Neuronal stem cell (in vitro differentiated cells): ENCODE measurements around the gene DCUN1D1.

ENCODE experiments used
- DNase-seq: peaks from one replicate; pipeline ENCODE4 v3.0.0-alpha.2; 2013; ENCODE audit warnings: low spot score
- H2AFZ ChIP-seq: one replicate; pipeline ENCODE4 v1.6.1; 2013; ENCODE audit warnings: mild to moderate bottlenecking, low read length, inconsistent platforms
- H2AK5ac ChIP-seq: 2 replicates; pipeline ENCODE4 v1.6.1; 2013; ENCODE audit warnings: low read depth, mild to moderate bottlenecking, inconsistent platforms, low read length, moderate library complexity, mixed read lengths
- H2BK120ac ChIP-seq: 2 replicates; pipeline ENCODE4 v1.6.1; 2013; ENCODE audit warnings: low read depth, mild to moderate bottlenecking, inconsistent platforms, low read length, moderate library complexity, mixed read lengths
- H2BK12ac ChIP-seq: one replicate; pipeline ENCODE4 v1.6.1; 2013; ENCODE audit warnings: low read length, inconsistent platforms
- H2BK15ac ChIP-seq: 2 replicates; pipeline ENCODE4 v1.6.1; 2013; ENCODE audit warnings: mild to moderate bottlenecking, low read length, inconsistent platforms, mixed read lengths
- H2BK5ac ChIP-seq: one replicate; pipeline ENCODE4 v1.6.1; 2013; ENCODE audit warnings: inconsistent platforms, mild to moderate bottlenecking, low read length, moderate library complexity
- H3K14ac ChIP-seq: one replicate; pipeline ENCODE4 v1.6.1; 2013; ENCODE audit warnings: low read length, inconsistent platforms
- H3K18ac ChIP-seq: 2 replicates; pipeline ENCODE4 v1.6.1; 2013; ENCODE audit warnings: low read length, inconsistent platforms
- H3K23ac ChIP-seq: 2 replicates; pipeline ENCODE4 v1.6.1; 2013; ENCODE audit warnings: low read depth, mild to moderate bottlenecking, mixed read lengths, low read length, inconsistent platforms; ENCODE audit not compliant: poor library complexity
- H3K27ac ChIP-seq: replicated peaks from 3 replicates; pipeline ENCODE4 v1.5.1; 2013; ENCODE audit warnings: low read length, inconsistent platforms
- H3K27me3 ChIP-seq, 3 experiments: 2 replicates each; pipeline ENCODE4 v1.6.1; 2013; ENCODE audit warnings: low read length in 3 of 3, mild to moderate bottlenecking in 2 of 3, inconsistent platforms in 1 of 3, low read depth in 1 of 3, mixed read lengths in 1 of 3, moderate library complexity in 1 of 3; ENCODE audit not compliant: control insufficient read depth in 3 of 3, insufficient read depth in 3 of 3
- H3K36me3 ChIP-seq, 2 donors: replicated peaks in 1 of 2; 2 replicates each; pipeline ENCODE4 v1.6.1; 2013; ENCODE audit warnings: low read length in 2 of 2; ENCODE audit not compliant: control insufficient read depth in 2 of 2, insufficient read depth in 2 of 2
- H3K4ac ChIP-seq: 2 replicates; pipeline ENCODE4 v1.6.1; 2013; ENCODE audit warnings: inconsistent platforms, mild to moderate bottlenecking, low read length, moderate library complexity
- H3K4me1 ChIP-seq, 2 donors: 1 replicate in 1 of 2; 2 replicates in 1 of 2; pipeline ENCODE4 v1.6.1; 2013; ENCODE audit warnings: low read length in 2 of 2, low read depth in 1 of 2; ENCODE audit not compliant: control insufficient read depth in 2 of 2, insufficient read depth in 1 of 2
- H3K4me2 ChIP-seq: one replicate; pipeline ENCODE4 v1.6.1; 2013; ENCODE audit warnings: mild to moderate bottlenecking, low read length, inconsistent platforms; ENCODE audit not compliant: insufficient read depth, poor library complexity, severe bottlenecking
- H3K4me3 ChIP-seq, 2 donors: 2 replicates each; pipeline ENCODE4 v1.5.1; 2013; ENCODE audit warnings: low read length in 2 of 2, mild to moderate bottlenecking in 2 of 2, inconsistent platforms in 1 of 2, moderate library complexity in 1 of 2
- H3K79me1 ChIP-seq: one replicate; pipeline ENCODE4 v1.6.1; 2013; ENCODE audit warnings: low read depth, mild to moderate bottlenecking, inconsistent platforms, low read length, moderate library complexity
- H3K9ac ChIP-seq: one replicate; pipeline ENCODE4 v1.6.1; 2013; ENCODE audit warnings: mild to moderate bottlenecking, low read depth, low read length, inconsistent platforms; ENCODE audit not compliant: poor library complexity
- H3K9me3 ChIP-seq, 2 donors: replicated peaks in 1 of 2; 2 replicates each; pipeline versions ENCODE3 to v1.6.1; 2013; ENCODE audit warnings: low read length in 2 of 2, mild to moderate bottlenecking in 2 of 2, inconsistent platforms in 1 of 2, low read depth in 1 of 2, mixed read lengths in 1 of 2, moderate library complexity in 1 of 2; ENCODE audit not compliant: control insufficient read depth in 2 of 2, insufficient read depth in 1 of 2
- H4K8ac ChIP-seq: one replicate; pipeline ENCODE4 v1.6.1; 2013; ENCODE audit warnings: low read depth, mild to moderate bottlenecking, inconsistent platforms, low read length, moderate library complexity
- H4K91ac ChIP-seq: one replicate; pipeline ENCODE4 v1.6.1; 2013; ENCODE audit warnings: low read length, low read depth, mild to moderate bottlenecking, inconsistent platforms; ENCODE audit not compliant: poor library complexity
- WGBS, 2 donors: extraction: QIAGEN DNeasy Blood & Tissue Kit; methylation state at CpG; one replicate each; pipeline ENCODE4 v1.1.7; 2013; ENCODE audit warnings: missing lambda C conversion rate in 2 of 2, mixed read lengths in 1 of 2; ENCODE audit not compliant: insufficient read length in 2 of 2, insufficient replicate concordance in 1 of 2; ENCODE audit errors: extremely low coverage in 2 of 2; 5-methylcytosine and 5-hydroxymethylcytosine counted together

The DCUN1D1 gene

DNA sequence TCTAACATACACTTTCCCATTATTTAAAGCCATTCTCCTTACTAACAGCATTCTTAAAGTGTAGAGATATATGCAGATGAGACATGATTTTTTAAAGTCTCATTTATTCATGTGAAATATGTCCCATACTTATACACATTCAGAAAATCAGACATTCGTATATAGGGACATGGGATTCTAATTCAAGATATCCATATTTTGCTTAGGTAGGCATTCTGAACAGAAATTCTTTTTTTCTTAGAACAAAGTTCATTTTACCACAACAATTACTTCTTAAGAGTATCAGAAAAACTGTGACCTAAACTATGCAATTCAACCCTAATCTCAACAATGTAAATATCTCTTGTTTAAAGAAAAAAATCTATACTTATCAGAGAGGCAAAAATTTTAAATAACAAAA lies 16.2 kb downstream of the DCUN1D1 start:
- H3K79me1 ChIP-seq, result no peaks in the 10 kb centered on the region
- no peak overlapping the region for H3K4me3 ChIP-seq
- no CpG with 5 or more reads among the region's 1 CpG for WGBS, 2 donors

DNA sequence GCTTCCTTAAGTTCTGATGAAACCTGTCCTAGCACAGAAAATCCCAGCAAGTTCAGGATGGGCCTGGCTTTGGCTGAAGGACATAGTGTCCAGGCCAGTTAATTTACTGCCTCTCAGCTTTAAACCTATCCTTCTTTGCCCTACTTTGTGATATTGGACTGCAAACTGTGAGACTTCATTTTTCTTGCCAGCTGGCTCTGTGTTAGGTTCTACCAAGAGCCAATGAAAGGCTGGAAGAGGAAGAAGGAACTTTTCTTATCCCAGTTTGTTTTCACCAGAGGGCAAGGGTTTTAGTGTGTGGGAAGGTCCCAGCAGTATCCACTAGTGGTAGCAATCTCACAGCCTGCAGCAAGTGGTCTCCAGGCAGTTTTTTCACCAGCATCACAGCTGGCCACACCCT lies 18.2 kb downstream of the DCUN1D1 start:
- Histone ChIP-seq H3K4ac (no peak overlapping the region), H3K14ac (no peak overlapping the region), H2AK5ac (no peak overlapping the region), H2BK5ac (no peak overlapping the region), H2BK120ac (no peak overlapping the region), H3K4me3 (no peak overlapping the region), H4K8ac (no peak overlapping the region), H2BK15ac (no peak overlapping the region), H4K91ac (no peak overlapping the region), H3K4me2 (no peak overlapping the region), H3K36me3 (peaks cover 0 to 62% of the 10 kb centered on the region in 2 donors), H3K79me1 (no peaks in the 10 kb centered on the region), H3K9ac (no peak overlapping the region), H3K27ac (no peak overlapping the region), H3K4me1 (peaks cover 4 to 14% of the 10 kb centered on the region in 2 donors), H3K18ac (no peak overlapping the region), H2BK12ac (no peak overlapping the region), H2AFZ (no peak overlapping the region), H3K9me3 (no peaks in the 10 kb centered on the region), H3K23ac (no peak overlapping the region), H3K27me3 (no peaks in the 10 kb centered on the region)
- DNase-seq, result no peak

More for the DNA sequence above, 16.2 kb downstream of the DCUN1D1 start:
- no peak overlapping the region for H2BK120ac ChIP-seq
- H3K18ac ChIP-seq, result no peak overlapping the region
- H2BK12ac ChIP-seq, result no peak overlapping the region
- no peak overlapping the region for H2BK5ac ChIP-seq
- peaks cover 0 to 46% of the 10 kb centered on the region in 2 donors for H3K36me3 ChIP-seq
- no peak overlapping the region for H2AFZ ChIP-seq
- no peak overlapping the region for H3K9ac ChIP-seq
- no peak overlapping the region for H3K27ac ChIP-seq
- H4K8ac ChIP-seq, result no peak overlapping the region
- no peak overlapping the region for H4K91ac ChIP-seq
- H3K9me3 ChIP-seq, result no peaks in the 10 kb centered on the region
- H3K14ac ChIP-seq, result no peak overlapping the region
- H2AK5ac ChIP-seq, result no peak overlapping the region
- no peak overlapping the region for H3K23ac ChIP-seq
- H2BK15ac ChIP-seq, result no peak overlapping the region
- no peak for DNase-seq
- peaks cover 4 to 10% of the 10 kb centered on the region in 2 donors for H3K4me1 ChIP-seq
- no peak overlapping the region for H3K4me2 ChIP-seq
- H3K4ac ChIP-seq, result no peak overlapping the region
- no peaks in the 10 kb centered on the region for H3K27me3 ChIP-seq

DNA sequence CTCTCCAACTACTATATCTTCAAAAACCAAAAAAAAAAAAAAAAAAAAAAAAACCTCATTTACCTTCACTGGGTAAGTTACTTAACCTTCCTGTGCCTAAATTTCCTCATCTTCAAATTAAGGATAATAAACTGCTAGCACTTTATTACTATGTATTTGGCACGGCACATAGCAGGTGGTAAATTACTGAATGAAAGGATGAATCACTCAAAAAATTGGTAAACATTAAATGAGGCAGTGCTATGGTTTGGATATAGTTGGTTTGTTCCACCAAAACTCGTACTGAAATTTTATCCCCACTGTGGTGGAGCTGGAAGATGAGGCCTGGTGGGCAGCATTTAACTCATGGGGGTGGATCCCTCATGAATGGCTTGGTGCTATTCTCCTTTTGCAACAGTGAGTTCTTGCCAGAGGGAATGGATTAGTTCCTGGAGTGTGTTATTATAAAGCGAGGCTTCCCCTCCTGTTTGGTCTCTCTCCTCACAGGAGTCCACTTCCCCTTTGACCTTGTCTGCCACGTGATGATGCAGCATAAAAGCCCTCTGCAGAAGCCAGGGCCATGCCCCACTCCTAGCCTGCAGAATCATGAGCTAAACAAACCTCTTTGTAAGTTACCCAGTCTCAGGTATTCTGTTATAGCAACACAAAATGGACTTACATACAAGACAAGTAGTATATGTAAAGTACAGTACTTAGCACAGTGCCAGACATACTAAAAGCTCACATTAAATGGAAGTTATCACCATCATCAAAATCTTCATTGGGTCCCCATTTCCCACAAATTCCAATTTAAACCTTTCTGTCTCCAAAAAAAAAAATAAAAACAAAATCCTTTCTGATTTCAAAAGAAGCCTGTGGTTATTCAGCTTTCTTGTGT lies 20.6 kb downstream of the DCUN1D1 start:
- no peak overlapping the region for H2BK12ac ChIP-seq
- no peak overlapping the region for H3K23ac ChIP-seq
- H3K27me3 ChIP-seq, result no peaks in the 10 kb centered on the region
- H3K4me3 ChIP-seq, result no peak overlapping the region
- no peak overlapping the region for H3K18ac ChIP-seq
- WGBS, 2 donors, result no CpG with 5 or more reads among the region's 4 CpGs
- peak overlapping the region; percentile 19 for H3K4me2 ChIP-seq
- H2BK15ac ChIP-seq, result no peak overlapping the region
- H4K91ac ChIP-seq, result no peak overlapping the region
- H2AFZ ChIP-seq, result no peak overlapping the region
- H3K9ac ChIP-seq, result no peak overlapping the region
- H4K8ac ChIP-seq, result no peak overlapping the region
- no peak overlapping the region for H2BK5ac ChIP-seq
- no peaks in the 10 kb centered on the region for H3K9me3 ChIP-seq
- peaks cover 2 to 73% of the 10 kb centered on the region in 2 donors for H3K36me3 ChIP-seq
- H2AK5ac ChIP-seq, result no peak overlapping the region
- no peaks in the 10 kb centered on the region for H3K79me1 ChIP-seq
- peak overlapping the region; percentile 61 for H3K27ac ChIP-seq
- H3K14ac ChIP-seq, result no peak overlapping the region
- H3K4me1 ChIP-seq, result peaks cover 4 to 14% of the 10 kb centered on the region in 2 donors
- no peak overlapping the region for H2BK120ac ChIP-seq
- H3K4ac ChIP-seq, result no peak overlapping the region
- peak; percentile 46 for DNase-seq

DNA sequence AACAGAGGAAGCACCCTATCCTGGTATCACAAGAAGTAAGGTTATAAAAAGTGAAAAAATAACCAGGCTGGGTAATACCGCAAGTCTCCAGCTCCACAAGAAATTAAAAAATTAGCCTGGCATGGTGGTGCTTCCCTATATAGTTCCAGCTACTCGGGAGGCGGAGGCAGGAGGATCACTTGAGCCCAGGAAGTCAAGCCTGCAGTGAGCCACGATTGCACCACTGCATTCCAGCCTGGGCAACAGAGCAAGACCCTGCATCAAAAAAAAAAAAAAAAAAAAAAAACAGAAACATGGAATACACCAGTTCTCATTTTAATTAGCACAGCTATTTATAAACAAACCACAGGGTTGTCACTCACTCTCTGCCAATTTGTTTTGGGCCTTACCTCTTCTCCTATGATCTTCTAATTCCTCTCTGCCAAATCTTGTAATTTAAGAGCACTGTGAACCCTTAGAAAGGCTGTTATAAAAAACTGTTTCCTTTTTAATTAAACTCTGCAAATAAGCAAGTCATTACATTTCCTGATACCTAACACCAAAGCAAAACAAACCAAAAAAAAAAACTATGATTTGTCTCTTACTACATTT lies 22.6 kb downstream of the DCUN1D1 start:
- H3K4me1 ChIP-seq, result peaks cover 4 to 14% of the 10 kb centered on the region in 2 donors
- no peak overlapping the region for H3K23ac ChIP-seq
- H3K36me3 ChIP-seq, result peaks cover 3 to 78% of the 10 kb centered on the region in 2 donors
- H3K9me3 ChIP-seq, result peaks cover 0 to 5% of the 10 kb centered on the region in 2 donors
- no peak overlapping the region for H2BK15ac ChIP-seq
- WGBS, 2 donors, result no CpG with 5 or more reads among the region's 4 CpGs
- no peak for DNase-seq
- H2AFZ ChIP-seq, result no peak overlapping the region
- H3K9ac ChIP-seq, result no peak overlapping the region
- H2BK120ac ChIP-seq, result no peak overlapping the region
- no peak overlapping the region for H3K18ac ChIP-seq
- no peak overlapping the region for H2AK5ac ChIP-seq
- H4K91ac ChIP-seq, result no peak overlapping the region
- no peak overlapping the region for H2BK12ac ChIP-seq
- H3K4me2 ChIP-seq, result no peak overlapping the region
- H3K14ac ChIP-seq, result no peak overlapping the region
- H3K27ac ChIP-seq, result no peak overlapping the region
- H2BK5ac ChIP-seq, result no peak overlapping the region
- H3K4ac ChIP-seq, result no peak overlapping the region
- H3K27me3 ChIP-seq, result no peaks in the 10 kb centered on the region
- H4K8ac ChIP-seq, result no peak overlapping the region
- no peaks in the 10 kb centered on the region for H3K79me1 ChIP-seq
- no peak overlapping the region for H3K4me3 ChIP-seq
